Osteoblast (primary cell): ENCODE results near the gene TTC28. TPM values are rescaled to one million over a fixed set of nuclear protein-coding genes. Genes with fewer than 3 reads are reported as not detected.

Experiments
- DNase-seq: peaks from one replicate; pipeline ENCODE4 v3.0.0; 2011; ENCODE audit warnings: low spot score, mixed read lengths; ENCODE audit not compliant: insufficient read length; ENCODE audit errors: missing footprints
- H2AFZ ChIP-seq: 2 replicates; pipeline ENCODE4 v1.6.0; 2011; ENCODE audit warnings: mild to moderate bottlenecking, low read length
- H3K27ac ChIP-seq: 2 replicates; pipeline ENCODE4 v1.5.1; 2011; ENCODE audit warnings: mild to moderate bottlenecking, low read depth, low read length, moderate library complexity
- H3K27me3 ChIP-seq: 2 replicates; pipeline ENCODE4 v1.6.0; 2012; ENCODE audit warnings: mild to moderate bottlenecking, control low read depth, inconsistent platforms, low read length, moderate library complexity; ENCODE audit not compliant: insufficient read depth
- H3K36me3 ChIP-seq: 2 replicates; pipeline ENCODE4 v1.5.1; 2011; ENCODE audit warnings: mild to moderate bottlenecking, low read length, control low read depth, moderate library complexity; ENCODE audit not compliant: insufficient read depth
- H3K4me1 ChIP-seq: 2 replicates; pipeline ENCODE4 v1.5.1; 2011; ENCODE audit warnings: mild to moderate bottlenecking, low read length, control low read depth, moderate library complexity; ENCODE audit not compliant: insufficient read depth
- H3K4me2 ChIP-seq: 2 replicates; pipeline ENCODE4 v1.6.0; 2011; ENCODE audit warnings: mild to moderate bottlenecking, low read length; ENCODE audit not compliant: insufficient read depth
- H3K4me3 ChIP-seq: fragments of 200-600 bp; sonication (generic); 3 replicates; pipeline ENCODE4 v1.5.1; 2012; ENCODE audit warnings: mild to moderate bottlenecking, low read length, inconsistent platforms; ENCODE audit not compliant: insufficient read depth
- H3K79me2 ChIP-seq: 2 replicates; pipeline ENCODE4 v1.6.0; 2012; ENCODE audit warnings: mild to moderate bottlenecking, low read length, control low read depth, inconsistent platforms; ENCODE audit not compliant: insufficient read depth
- H3K9me3 ChIP-seq: 2 replicates; pipeline ENCODE4 v1.5.1; 2011; ENCODE audit warnings: low read depth, low read length, control low read depth
- H4K20me1 ChIP-seq: 2 replicates; pipeline ENCODE4 v1.6.0; 2012; ENCODE audit warnings: mild to moderate bottlenecking, low read length, control low read depth; ENCODE audit not compliant: insufficient read depth
- CTCF ChIP-seq: IDR thresholded peaks from 2 replicates; pipeline ENCODE4 v1.5.1; 2011; ENCODE audit warnings: mild to moderate bottlenecking, low read depth, low read length, moderate library complexity; ENCODE audit errors: extremely low read depth
- total RNA-seq: library from RNA; depleted of rRNA; stranded (reverse); fragments of >200 nt; gene quantifications from 2 replicates; pipeline ENCODE4 v1.2.3, GENCODE V29; 2012

The TTC28 gene
- total RNA-seq, 1 donor, result 48.1 TPM

GRCh38 chr22:28582806-28583205 is 96.8 kb downstream of the TTC28 start:
- no peak for TF ChIP-seq CTCF
- Histone ChIP-seq H2AFZ (no peak overlapping the region), H3K4me2 (peak overlapping the region; percentile 63), H3K4me3 (no peak overlapping the region), H3K27ac (peak overlapping the region; percentile 55), H3K36me3 (no peaks in the 10 kb centered on the region), H3K27me3 (no peaks in the 10 kb centered on the region), H3K79me2 (no peaks in the 10 kb centered on the region), H3K4me1 (peaks cover 13% of the 10 kb centered on the region), H4K20me1 (no peaks in the 10 kb centered on the region), H3K9me3 (no peaks in the 10 kb centered on the region)
- peak; percentile 64 for DNase-seq

- Histone ChIP-seq H2AFZ (no peak overlapping the region), H3K4me2 (no peak overlapping the region), H3K4me1 (peaks cover 13% of the 10 kb centered on the region), H3K36me3 (no peaks in the 10 kb centered on the region), H3K27ac (no peak overlapping the region), H4K20me1 (no peaks in the 10 kb centered on the region), H3K27me3 (no peaks in the 10 kb centered on the region), H3K79me2 (no peaks in the 10 kb centered on the region), H3K4me3 (no peak overlapping the region), H3K9me3 (no peaks in the 10 kb centered on the region)
- DNase-seq, result no peak
- TF ChIP-seq CTCF, result no peak
These were observed 98.6 kb downstream of the TTC28 start for GRCh38 chr22:28581016-28581415.

DNA sequence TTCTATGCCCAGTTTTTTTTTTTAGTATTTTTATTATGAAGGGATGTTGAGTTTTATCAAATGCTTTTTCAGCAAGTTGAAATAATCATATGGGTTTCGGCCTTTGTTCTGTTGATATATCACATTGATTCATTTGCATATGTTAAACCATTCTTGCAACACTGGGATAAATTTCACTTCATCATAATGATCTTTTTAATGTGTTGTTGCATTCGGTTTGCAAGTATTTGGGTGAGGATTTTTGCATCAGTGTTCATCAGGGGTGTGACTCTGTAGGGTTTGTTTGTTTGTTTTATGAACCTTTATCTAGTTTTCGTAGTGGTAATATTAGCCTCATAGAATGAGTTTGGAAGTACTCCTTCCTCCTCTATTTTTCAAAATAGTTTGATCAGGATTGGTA is 103.5 kb downstream of the TTC28 start:
- Histone ChIP-seq H3K27ac (no peak overlapping the region), H4K20me1 (no peaks in the 10 kb centered on the region), H3K27me3 (no peaks in the 10 kb centered on the region), H3K4me1 (peaks cover 2% of the 10 kb centered on the region), H2AFZ (no peak overlapping the region), H3K79me2 (no peaks in the 10 kb centered on the region), H3K4me2 (no peak overlapping the region), H3K36me3 (no peaks in the 10 kb centered on the region), H3K9me3 (no peaks in the 10 kb centered on the region), H3K4me3 (no peak overlapping the region)
- no peak for TF ChIP-seq CTCF
- no peak for DNase-seq

DNA sequence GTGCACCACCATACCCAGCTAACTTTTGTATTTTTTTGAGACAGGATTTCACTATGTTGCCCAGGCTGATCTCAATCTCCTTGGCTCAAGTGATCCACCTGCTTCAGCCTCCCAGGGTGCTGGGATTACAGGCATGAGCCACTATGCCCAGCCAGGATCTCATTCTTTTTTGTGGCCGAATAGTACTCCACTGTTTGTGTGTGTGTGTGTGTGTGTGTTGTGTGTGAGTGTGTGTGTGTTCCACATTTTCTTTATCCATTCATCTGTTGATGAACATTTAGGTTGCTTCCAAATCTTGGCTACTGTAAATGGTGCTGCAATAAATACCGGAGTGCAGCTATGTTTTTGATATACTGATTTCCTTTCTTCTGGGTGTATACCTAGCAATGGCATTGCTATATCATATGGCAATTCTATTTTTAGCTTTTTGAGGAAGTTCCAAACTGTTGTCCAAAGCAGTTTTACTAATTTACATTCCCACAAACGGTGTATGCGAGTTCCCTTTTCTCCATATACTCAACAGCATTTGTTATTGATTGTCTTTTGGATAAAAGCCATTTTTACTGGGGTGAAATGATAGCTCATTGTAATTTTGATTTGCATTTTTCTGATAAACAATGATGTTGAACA is 105.4 kb downstream of the TTC28 start:
- H3K4me1 ChIP-seq, result peaks cover 5% of the 10 kb centered on the region
- no peak overlapping the region for H3K4me2 ChIP-seq
- no peaks in the 10 kb centered on the region for H3K27me3 ChIP-seq
- no peak overlapping the region for H3K4me3 ChIP-seq
- peaks cover 3% of the 10 kb centered on the region for H4K20me1 ChIP-seq
- H3K9me3 ChIP-seq, result no peaks in the 10 kb centered on the region
- no peak for TF ChIP-seq CTCF
- no peak for DNase-seq
- H3K36me3 ChIP-seq, result no peaks in the 10 kb centered on the region
- H3K27ac ChIP-seq, result no peak overlapping the region
- no peak overlapping the region for H2AFZ ChIP-seq
- no peaks in the 10 kb centered on the region for H3K79me2 ChIP-seq
